Measurements from ENCODE around the gene RBP4. TPM values are rescaled to one million over a fixed set of nuclear protein-coding genes. Genes with fewer than 3 reads are reported as not detected.
A peak's percentile ranks its signal among the peaks of the same experiment; 100 is the strongest.

Gene RBP4
- total and polyA plus RNA-seq, 4 donors = 8.7 to 37.5 (median 10.8) TPM

DNA sequence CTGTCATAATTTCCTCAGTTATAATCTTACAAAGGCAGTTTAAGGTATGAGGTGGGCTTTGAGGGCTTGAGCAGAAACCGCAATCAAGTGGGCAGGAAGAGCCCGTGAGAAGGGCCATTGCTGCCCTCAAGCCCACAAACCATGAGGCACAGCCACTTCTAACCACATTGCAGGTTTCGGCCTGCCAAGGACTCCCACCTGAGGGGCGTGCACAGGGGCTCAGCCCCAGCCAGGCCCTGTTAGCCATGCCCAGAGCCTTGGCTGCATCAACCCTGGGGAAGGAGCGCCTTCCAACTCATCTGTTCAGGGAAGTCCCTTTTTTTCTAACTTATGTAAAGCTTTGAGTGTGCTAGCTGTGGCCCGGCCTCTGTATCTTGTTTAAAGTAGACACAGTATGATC is 40.5 kb downstream of the RBP4 start:
- 88 to 97% methylated on average over 6 of the region's 6 CpGs for WGBS, 2 donors
- Histone ChIP-seq H3K4me1 (ENCODE audit: control insufficient read depth in 1 of 2, insufficient read depth in 2 of 2, low read length in 2 of 2) (no peaks in the 10 kb centered on the region), H3K27me3 (ENCODE audit: control insufficient read depth in 1 of 2, insufficient read depth in 2 of 2, low read length in 1 of 2) (no peaks in the 10 kb centered on the region), H3K4me3 (ENCODE audit: low read length in 2 of 2) (no peak overlapping the region), H3K27ac (ENCODE audit: low read depth in 1 of 2, low read length in 2 of 2) (no peak overlapping the region), H3K9me3 (ENCODE audit: control insufficient read depth, low read length) (no peaks in the 10 kb centered on the region), H3K36me3 (ENCODE audit: control insufficient read depth in 1 of 2, insufficient read depth in 2 of 2, low read length in 1 of 2) (no peaks in the 10 kb centered on the region)
- ATAC-seq (ENCODE audit: low FRiP score) = peak; percentile 15
- no peak for DNase-seq
- intact Hi-C loops (cut with DNase I) = no loop called here

- Histone ChIP-seq H3K4me1 (ENCODE audit: control insufficient read depth in 1 of 2, insufficient read depth in 2 of 2, low read length in 2 of 2) (no peaks in the 10 kb centered on the region), H3K27me3 (ENCODE audit: control insufficient read depth in 1 of 2, insufficient read depth in 2 of 2, low read length in 1 of 2) (no peaks in the 10 kb centered on the region), H3K4me3 (ENCODE audit: low read length in 2 of 2) (no peak overlapping the region), H3K9me3 (ENCODE audit: control insufficient read depth, low read length) (no peaks in the 10 kb centered on the region), H3K36me3 (ENCODE audit: control insufficient read depth in 1 of 2, insufficient read depth in 2 of 2, low read length in 1 of 2) (no peaks in the 10 kb centered on the region), H3K27ac (ENCODE audit: low read depth in 1 of 2, low read length in 2 of 2) (no peak overlapping the region)
- intact Hi-C loops (cut with DNase I) = no loop called here
- ATAC-seq (ENCODE audit: low FRiP score) (no peak), DNase-seq (no peak)
- 94 to 95% methylated on average over 9 of the region's 9 CpGs for WGBS, 2 donors
These were observed 41.5 kb downstream of the RBP4 start for GRCh38 chr10:93559490-93559889.

DNA sequence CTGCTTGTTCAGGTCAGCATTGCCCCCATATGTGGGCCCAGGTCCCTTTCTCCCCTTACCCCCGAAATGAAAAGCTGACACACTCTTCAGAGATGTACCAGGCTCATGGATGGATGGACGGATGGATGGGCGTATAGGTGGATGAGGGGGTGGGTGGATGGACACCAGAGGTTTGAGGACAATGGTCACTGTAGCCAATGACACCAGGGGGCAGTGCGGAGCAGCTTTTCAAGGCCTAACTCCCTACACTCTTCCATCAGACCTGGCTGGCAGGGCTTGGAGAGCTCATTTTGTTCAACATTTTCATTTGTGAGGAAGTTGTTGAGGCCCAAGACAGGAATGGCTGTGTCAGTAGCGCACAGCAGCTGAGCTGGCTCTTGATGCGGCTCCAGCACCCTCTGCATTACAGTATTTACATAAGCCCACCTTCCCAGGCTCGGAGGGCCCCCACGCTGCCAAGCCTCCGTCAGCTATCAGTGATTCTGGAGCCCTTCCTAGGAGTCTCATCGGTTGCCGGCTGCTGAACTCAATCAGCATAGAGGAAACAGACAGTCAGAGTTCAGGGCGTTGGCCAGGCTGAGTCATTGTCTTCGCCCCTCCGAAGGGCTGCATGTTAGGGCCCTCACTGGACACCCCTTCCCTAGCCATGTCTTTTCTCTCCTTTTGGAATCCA is 46.1 kb downstream of the RBP4 start:
- Histone ChIP-seq H3K27me3 (ENCODE audit: control insufficient read depth in 1 of 2, insufficient read depth in 2 of 2, low read length in 1 of 2) (no peaks in the 10 kb centered on the region), H3K9me3 (ENCODE audit: control insufficient read depth, low read length) (no peaks in the 10 kb centered on the region), H3K27ac (ENCODE audit: low read depth in 1 of 2, low read length in 2 of 2) (no peak overlapping the region), H3K4me3 (ENCODE audit: low read length in 2 of 2) (no peak overlapping the region), H3K36me3 (ENCODE audit: control insufficient read depth in 1 of 2, insufficient read depth in 2 of 2, low read length in 1 of 2) (no peaks in the 10 kb centered on the region), H3K4me1 (ENCODE audit: control insufficient read depth in 1 of 2, insufficient read depth in 2 of 2, low read length in 2 of 2) (no peaks in the 10 kb centered on the region)
- peak; percentile 84 for ATAC-seq (ENCODE audit: low FRiP score)
- peak; percentile 88 to 93 for DNase-seq
- intact Hi-C loops (cut with DNase I) = loop anchor here (2.0 to 5.0 kb wide), 3 partner anchors 126 to 262 kb away; no protein-coding TSS in a partner anchor
- WGBS, 2 donors = 53 to 55% methylated on average over 14 of the region's 14 CpGs

DNA sequence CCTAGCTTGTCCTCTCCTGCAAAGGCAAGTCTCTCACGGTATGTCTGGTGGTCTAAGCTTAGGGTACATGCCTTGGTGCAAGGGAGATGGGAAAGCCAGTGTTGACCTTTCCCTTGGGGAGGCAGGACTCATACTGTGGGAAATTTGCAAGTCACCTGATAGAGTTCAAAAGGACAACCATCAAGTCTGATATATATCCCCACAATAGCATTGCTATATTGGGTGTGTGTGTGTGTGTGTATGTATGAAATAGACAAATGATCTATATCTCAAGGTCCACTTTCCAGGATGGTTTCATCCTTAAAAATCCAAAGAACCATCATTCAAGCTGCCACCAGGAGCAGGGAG is 46.7 kb downstream of the RBP4 start:
- H3K27me3 ChIP-seq (ENCODE audit: control insufficient read depth in 1 of 2, insufficient read depth in 2 of 2, low read length in 1 of 2) = no peaks in the 10 kb centered on the region
- no peaks in the 10 kb centered on the region for H3K9me3 ChIP-seq (ENCODE audit: control insufficient read depth, low read length)
- no peaks in the 10 kb centered on the region for H3K4me1 ChIP-seq (ENCODE audit: control insufficient read depth in 1 of 2, insufficient read depth in 2 of 2, low read length in 2 of 2)
- intact Hi-C loops (cut with DNase I) = loop anchor here (2.0 to 5.0 kb wide), 3 partner anchors 127 to 263 kb away; no protein-coding TSS in a partner anchor
- no peak overlapping the region for H3K27ac ChIP-seq (ENCODE audit: low read depth in 1 of 2, low read length in 2 of 2)
- no peaks in the 10 kb centered on the region for H3K36me3 ChIP-seq (ENCODE audit: control insufficient read depth in 1 of 2, insufficient read depth in 2 of 2, low read length in 1 of 2)
- no peak for ATAC-seq (ENCODE audit: low FRiP score)
- H3K4me3 ChIP-seq (ENCODE audit: low read length in 2 of 2) = no peak overlapping the region
- 73 to 83% methylated on average over 1 of the region's 1 CpG for WGBS, 2 donors
- DNase-seq = no peak

- no peak overlapping the region for H3K4me3 ChIP-seq (ENCODE audit: low read length in 2 of 2)
- intact Hi-C loops (cut with DNase I) = loop anchor here (2.0 to 5.0 kb wide), 3 partner anchors 127 to 264 kb away; no protein-coding TSS in a partner anchor
- WGBS, 2 donors = 88 to 89% methylated on average over 8 of the region's 8 CpGs
- no peak for DNase-seq
- H3K27me3 ChIP-seq (ENCODE audit: control insufficient read depth in 1 of 2, insufficient read depth in 2 of 2, low read length in 1 of 2) = no peaks in the 10 kb centered on the region
- ATAC-seq (ENCODE audit: low FRiP score) = no peak
- H3K36me3 ChIP-seq (ENCODE audit: control insufficient read depth in 1 of 2, insufficient read depth in 2 of 2, low read length in 1 of 2) = no peaks in the 10 kb centered on the region
- H3K9me3 ChIP-seq (ENCODE audit: control insufficient read depth, low read length) = no peaks in the 10 kb centered on the region
- no peak overlapping the region for H3K27ac ChIP-seq (ENCODE audit: low read depth in 1 of 2, low read length in 2 of 2)
- H3K4me1 ChIP-seq (ENCODE audit: control insufficient read depth in 1 of 2, insufficient read depth in 2 of 2, low read length in 2 of 2) = no peaks in the 10 kb centered on the region
These were observed 47.3 kb downstream of the RBP4 start for GRCh38 chr10:93553482-93554315.

DNA sequence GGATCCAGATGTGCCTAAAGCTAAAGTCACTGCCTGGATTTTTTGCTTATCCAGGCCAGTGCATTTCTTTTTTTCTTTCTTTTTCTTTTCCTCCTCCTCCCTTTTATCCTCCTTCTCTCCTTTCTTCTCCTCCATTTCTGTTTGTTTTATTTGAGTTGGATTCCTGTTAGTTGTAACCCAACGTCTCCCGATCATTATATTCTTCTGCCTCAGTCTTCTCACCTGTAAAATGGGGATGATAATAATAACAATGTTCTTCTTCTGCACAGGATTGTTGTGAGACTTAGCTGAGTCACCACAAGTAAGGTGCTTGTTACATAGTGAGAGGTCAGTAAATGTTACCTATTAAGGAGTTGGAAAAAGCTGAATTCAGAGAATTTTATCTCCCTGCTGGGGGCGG is 48.3 kb downstream of the RBP4 start:
- Histone ChIP-seq H3K9me3 (ENCODE audit: control insufficient read depth, low read length) (no peaks in the 10 kb centered on the region), H3K36me3 (ENCODE audit: control insufficient read depth in 1 of 2, insufficient read depth in 2 of 2, low read length in 1 of 2) (no peaks in the 10 kb centered on the region), H3K27me3 (ENCODE audit: control insufficient read depth in 1 of 2, insufficient read depth in 2 of 2, low read length in 1 of 2) (no peaks in the 10 kb centered on the region), H3K27ac (ENCODE audit: low read depth in 1 of 2, low read length in 2 of 2) (no peak overlapping the region), H3K4me1 (ENCODE audit: control insufficient read depth in 1 of 2, insufficient read depth in 2 of 2, low read length in 2 of 2) (no peaks in the 10 kb centered on the region), H3K4me3 (ENCODE audit: low read length in 2 of 2) (no peak overlapping the region)
- 88 to 89% methylated on average over 3 of the region's 3 CpGs for WGBS, 2 donors
- DNase-seq (no peak), ATAC-seq (ENCODE audit: low FRiP score) (no peak)
- intact Hi-C loops (cut with DNase I) = loop anchor here in 1 of 2 donors (5.0 kb wide), 2 partner anchors 130 to 265 kb away; no protein-coding TSS in a partner anchor

DNA sequence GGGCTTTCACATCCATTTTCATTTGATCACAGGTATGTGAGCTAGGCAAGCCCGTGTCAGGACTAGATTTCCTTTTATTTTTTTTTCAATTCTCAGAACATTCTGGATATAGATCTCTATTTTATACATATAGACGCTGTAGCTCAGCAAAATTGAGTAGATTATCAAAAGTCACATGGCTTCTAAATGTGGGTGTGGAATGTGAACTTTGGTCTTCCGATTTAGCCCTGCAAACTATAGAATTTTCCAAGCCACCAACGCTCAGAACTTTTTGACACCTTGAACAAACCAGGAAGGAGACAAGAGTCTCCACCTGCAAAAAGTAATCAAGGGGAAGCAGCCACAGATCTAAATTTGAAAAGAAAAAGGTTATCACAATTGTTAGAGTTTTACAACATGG is 50.4 kb downstream of the RBP4 start:
- intact Hi-C loops (cut with DNase I) = loop anchor here in 1 of 2 donors (5.0 kb wide), 2 partner anchors 132 to 267 kb away; no protein-coding TSS in a partner anchor
- Histone ChIP-seq H3K27ac (ENCODE audit: low read depth in 1 of 2, low read length in 2 of 2) (no peak overlapping the region), H3K4me3 (ENCODE audit: low read length in 2 of 2) (no peak overlapping the region), H3K36me3 (ENCODE audit: control insufficient read depth in 1 of 2, insufficient read depth in 2 of 2, low read length in 1 of 2) (no peaks in the 10 kb centered on the region), H3K9me3 (ENCODE audit: control insufficient read depth, low read length) (no peaks in the 10 kb centered on the region), H3K27me3 (ENCODE audit: control insufficient read depth in 1 of 2, insufficient read depth in 2 of 2, low read length in 1 of 2) (no peaks in the 10 kb centered on the region), H3K4me1 (ENCODE audit: control insufficient read depth in 1 of 2, insufficient read depth in 2 of 2, low read length in 2 of 2) (no peaks in the 10 kb centered on the region)
- ATAC-seq (ENCODE audit: low FRiP score) (no peak), DNase-seq (no peak)
- 85 to 86% methylated on average over 4 of the region's 4 CpGs for WGBS, 2 donors

DNA sequence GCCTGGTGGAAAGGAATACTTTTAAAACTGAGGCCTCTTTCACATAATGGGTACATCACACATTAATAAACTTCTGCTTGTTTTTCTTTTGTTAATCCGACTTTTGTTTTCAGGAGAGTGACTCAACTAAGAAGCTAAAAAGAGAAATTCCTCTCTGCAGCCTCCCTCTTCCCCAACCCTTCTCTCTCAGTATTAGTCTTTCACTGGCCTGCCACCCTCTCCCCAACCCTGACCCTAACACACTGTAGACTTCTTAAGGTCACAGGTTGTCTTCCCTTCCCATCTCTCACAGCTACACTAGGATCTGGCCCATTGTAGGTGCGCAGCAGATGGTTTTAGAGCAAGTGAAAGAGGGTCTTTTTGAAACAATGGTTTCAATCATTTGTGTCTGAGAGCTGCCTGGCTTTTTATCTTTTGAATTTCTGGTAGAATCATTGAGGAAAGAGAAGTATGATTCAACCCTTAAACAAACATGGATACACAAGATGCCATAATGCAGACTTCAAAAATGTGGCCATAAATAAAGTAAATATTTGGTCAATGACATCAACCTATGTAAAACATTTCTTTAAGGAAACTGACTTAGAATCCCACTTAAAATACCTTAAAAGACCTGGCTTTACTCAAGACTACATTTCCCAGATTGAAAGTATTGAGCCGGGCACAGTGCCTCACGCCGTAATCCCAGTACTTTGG is 52.5 kb downstream of the RBP4 start:
- no peaks in the 10 kb centered on the region for H3K27me3 ChIP-seq (ENCODE audit: control insufficient read depth in 1 of 2, insufficient read depth in 2 of 2, low read length in 1 of 2)
- H3K4me3 ChIP-seq (ENCODE audit: low read length in 2 of 2) = no peak overlapping the region
- no peaks in the 10 kb centered on the region for H3K4me1 ChIP-seq (ENCODE audit: control insufficient read depth in 1 of 2, insufficient read depth in 2 of 2, low read length in 2 of 2)
- DNase-seq (no peak), ATAC-seq (ENCODE audit: low FRiP score) (no peak)
- H3K27ac ChIP-seq (ENCODE audit: low read depth in 1 of 2, low read length in 2 of 2) = no peak overlapping the region
- H3K9me3 ChIP-seq (ENCODE audit: control insufficient read depth, low read length) = no peaks in the 10 kb centered on the region
- H3K36me3 ChIP-seq (ENCODE audit: control insufficient read depth in 1 of 2, insufficient read depth in 2 of 2, low read length in 1 of 2) = no peaks in the 10 kb centered on the region
- intact Hi-C loops (cut with DNase I) = no loop called here
- WGBS, 2 donors = 78% methylated on average over 5 of the region's 5 CpGs

All from aorta (tissue), 5 donors.